GM18519 (cell line): ENCODE data around the gene GOLGA8N.
A peak's percentile ranks its signal among the peaks of the same experiment; 100 is the strongest.

ENCODE experiments used
- ATAC-seq: cut with Tn5 transposase; IDR thresholded peaks from one replicate; pipeline ENCODE4 v1.9.1; 2021; ENCODE audit warnings: mild to moderate bottlenecking, moderate library complexity; ENCODE audit not compliant: unreplicated experiment, low FRiP score

The GOLGA8N gene

GRCh38 chr15:32649342-32649741 lies 56.1 kb downstream of the GOLGA8N start:
- ATAC-seq, result no peak

GRCh38 chr15:32651229-32651837 lies 58.1 kb downstream of the GOLGA8N start:
- ATAC-seq, result peak; percentile 59

- no peak for ATAC-seq
Observed at GRCh38 chr15:32652178-32652577, 58.9 kb downstream of the GOLGA8N start.

GRCh38 chr15:32656091-32656490 lies 62.8 kb downstream of the GOLGA8N start:
- no peak for ATAC-seq

DNA sequence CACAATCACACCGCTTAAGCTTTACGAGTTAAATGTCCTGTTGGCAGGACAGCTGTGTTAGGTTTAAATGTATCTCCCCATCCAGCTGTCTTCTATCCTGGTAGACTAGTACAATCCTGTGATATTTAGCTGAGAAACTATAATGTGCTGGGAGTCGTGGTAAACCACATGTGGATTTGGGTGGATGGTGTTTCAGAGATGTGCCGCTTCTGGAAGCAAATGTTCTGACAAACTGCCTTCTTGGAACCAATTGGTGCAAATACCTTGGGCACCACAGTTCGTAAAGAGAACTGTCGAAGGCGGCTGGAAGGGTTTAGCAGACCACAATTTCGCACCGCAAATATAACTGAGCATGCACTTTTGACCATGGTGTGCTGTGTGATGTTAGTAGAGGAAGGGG lies 63.2 kb downstream of the GOLGA8N start:
- no peak for ATAC-seq
